ENCODE data around the gene NOSTRIN. TPM values are rescaled to one million over a fixed set of nuclear protein-coding genes. Genes with fewer than 3 reads are reported as not detected.

Gene NOSTRIN
- total RNA-seq, 1 donor from 2014 or later = 14.7 TPM

- no peak overlapping the region for H3K4me3 ChIP-seq
- no peaks in the 10 kb centered on the region for H3K27me3 ChIP-seq (ENCODE audit: low read depth)
- no peak for TF ChIP-seq CTCF (IDR thresholded peaks at IDR 0.05; ENCODE audit: borderline replicate concordance)
- peaks cover 12% of the 10 kb centered on the region for H3K36me3 ChIP-seq
- peaks cover 12% of the 10 kb centered on the region for H3K9me3 ChIP-seq (replicated peaks)
- intact Hi-C loops (cut with micrococcal nuclease) = loop anchor here (5.0 kb wide), 1 partner anchor 139 kb away; no protein-coding TSS in a partner anchor
- no peak for DNase-seq
- H3K27ac ChIP-seq (replicated peaks) = no peak overlapping the region
- peaks cover 30% of the 10 kb centered on the region for H3K4me1 ChIP-seq
Observed at GRCh38 chr2:168773128-168773527, 29.3 kb upstream of the NOSTRIN start.

GRCh38 chr2:168773719-168774521, 28.5 kb upstream of the NOSTRIN start:
- H3K36me3 ChIP-seq = peaks cover 12% of the 10 kb centered on the region
- no peak overlapping the region for H3K4me3 ChIP-seq
- peak; percentile 31 for DNase-seq
- no peaks in the 10 kb centered on the region for H3K27me3 ChIP-seq (ENCODE audit: low read depth)
- H3K27ac ChIP-seq (replicated peaks) = peak overlapping the region; percentile 17
- TF ChIP-seq CTCF (IDR thresholded peaks at IDR 0.05; ENCODE audit: borderline replicate concordance) = peak; percentile 89
- H3K4me1 ChIP-seq = peaks cover 30% of the 10 kb centered on the region
- intact Hi-C loops (cut with micrococcal nuclease) = loop anchor here (5.0 kb wide), 1 partner anchor 138 kb away; no protein-coding TSS in a partner anchor
- H3K9me3 ChIP-seq (replicated peaks) = peaks cover 12% of the 10 kb centered on the region

- DNase-seq = no peak
- peaks cover 5% of the 10 kb centered on the region for H3K36me3 ChIP-seq
- intact Hi-C loops (cut with micrococcal nuclease) = no loop called here
- no peak overlapping the region for H3K27ac ChIP-seq (replicated peaks)
- TF ChIP-seq CTCF (IDR thresholded peaks at IDR 0.05; ENCODE audit: borderline replicate concordance) = no peak
- no peaks in the 10 kb centered on the region for H3K27me3 ChIP-seq (ENCODE audit: low read depth)
- H3K4me1 ChIP-seq = peaks cover 32% of the 10 kb centered on the region
- H3K9me3 ChIP-seq (replicated peaks) = peaks cover 12% of the 10 kb centered on the region
- no peak overlapping the region for H3K4me3 ChIP-seq
Observed at GRCh38 chr2:168775837-168776236, 26.6 kb upstream of the NOSTRIN start.

GRCh38 chr2:168780669-168781071, 21.8 kb upstream of the NOSTRIN start:
- peaks cover 8% of the 10 kb centered on the region for H3K9me3 ChIP-seq (replicated peaks)
- intact Hi-C loops (cut with micrococcal nuclease) = no loop called here
- no peaks in the 10 kb centered on the region for H3K27me3 ChIP-seq (ENCODE audit: low read depth)
- no peak for DNase-seq
- no peak overlapping the region for H3K27ac ChIP-seq (replicated peaks)
- H3K36me3 ChIP-seq = no peaks in the 10 kb centered on the region
- no peak overlapping the region for H3K4me3 ChIP-seq
- TF ChIP-seq CTCF (IDR thresholded peaks at IDR 0.05; ENCODE audit: borderline replicate concordance) = no peak
- H3K4me1 ChIP-seq = peaks cover 9% of the 10 kb centered on the region

- H3K4me1 ChIP-seq = peaks cover 9% of the 10 kb centered on the region
- peaks cover 2% of the 10 kb centered on the region for H3K9me3 ChIP-seq (replicated peaks)
- intact Hi-C loops (cut with micrococcal nuclease) = no loop called here
- TF ChIP-seq CTCF (IDR thresholded peaks at IDR 0.05; ENCODE audit: borderline replicate concordance) = no peak
- no peaks in the 10 kb centered on the region for H3K36me3 ChIP-seq
- H3K27ac ChIP-seq (replicated peaks) = no peak overlapping the region
- H3K4me3 ChIP-seq = no peak overlapping the region
- no peaks in the 10 kb centered on the region for H3K27me3 ChIP-seq (ENCODE audit: low read depth)
- DNase-seq = no peak
Observed at GRCh38 chr2:168781191-168781817, 21.1 kb upstream of the NOSTRIN start.
